MM.1S (cell line): ENCODE results near the gene DKKL1.

Experiments used
- DNase-seq: peaks from one replicate; pipeline ENCODE4 v3.0.0-alpha.2; 2015
- H2AFZ ChIP-seq: fragments of 300-600 bp; sonication (generic); 2 replicates; pipeline ENCODE4 v1.6.0; 2016; ENCODE audit warnings: antibody characterized with exemption, low read length
- H3F3A ChIP-seq: fragments of 300-600 bp; sonication (generic); 2 replicates; pipeline ENCODE4 v1.6.1; 2016; ENCODE audit warnings: mild to moderate bottlenecking, antibody characterized with exemption, low read length, moderate library complexity, mixed read lengths; ENCODE audit not compliant: insufficient read depth
- H3K27ac ChIP-seq: fragments of 300-600 bp; sonication (generic); 2 replicates; pipeline ENCODE4 v1.5.1; 2016; ENCODE audit warnings: mild to moderate bottlenecking, low read length
- H3K27me3 ChIP-seq: fragments of 300-600 bp; sonication (generic); replicated peaks from 2 replicates; pipeline ENCODE4 v1.6.0; 2016; ENCODE audit warnings: low read length; ENCODE audit not compliant: insufficient read depth
- H3K36me3 ChIP-seq: fragments of 300-600 bp; sonication (generic); replicated peaks from 2 replicates; pipeline ENCODE4 v1.6.1; 2016; ENCODE audit warnings: mild to moderate bottlenecking, low read length, mixed read lengths; ENCODE audit not compliant: insufficient read depth
- H3K4me1 ChIP-seq: fragments of 300-600 bp; sonication (generic); 2 replicates; pipeline ENCODE4 v1.6.1; 2016; ENCODE audit warnings: low read length, mixed read lengths
- H3K4me2 ChIP-seq: fragments of 300-600 bp; sonication (generic); 2 replicates; pipeline ENCODE4 v1.6.0; 2016; ENCODE audit warnings: low read depth, low read length
- H3K4me3 ChIP-seq: fragments of 300-600 bp; sonication (generic); 2 replicates; pipeline ENCODE4 v1.5.1; 2016; ENCODE audit warnings: low read length, mixed read lengths
- H3K79me2 ChIP-seq: fragments of 300-600 bp; sonication (generic); 2 replicates; pipeline ENCODE4 v1.6.1; 2016; ENCODE audit warnings: mixed run types, low read length, mixed read lengths
- H3K9ac ChIP-seq: fragments of 300-600 bp; sonication (generic); 2 replicates; pipeline ENCODE4 v1.6.1; 2016; ENCODE audit warnings: low read length, mixed read lengths
- H3K9me2 ChIP-seq: fragments of 300-600 bp; sonication (generic); replicated peaks from 2 replicates; pipeline ENCODE4 v1.6.1; 2016; ENCODE audit warnings: mild to moderate bottlenecking, low read length, mixed read lengths; ENCODE audit not compliant: insufficient read depth
- H3K9me3 ChIP-seq: fragments of 300-600 bp; sonication (generic); replicated peaks from 2 replicates; pipeline ENCODE4 v1.6.1; 2016; ENCODE audit warnings: mild to moderate bottlenecking, low read length, mixed read lengths; ENCODE audit not compliant: insufficient read depth
- H4K20me1 ChIP-seq: fragments of 300-600 bp; sonication (generic); 2 replicates; pipeline ENCODE4 v1.6.1; 2016; ENCODE audit warnings: mild to moderate bottlenecking, low read length, moderate library complexity, mixed read lengths; ENCODE audit not compliant: insufficient read depth
- CTCF ChIP-seq: fragments of 300-600 bp; sonication (generic); IDR thresholded peaks from 2 replicates; pipeline ENCODE4 v1.5.1; 2016; ENCODE audit warnings: antibody characterized with exemption, low read length, mixed read lengths
- EZH2 ChIP-seq: fragments of 300-600 bp; sonication (generic); optimal IDR thresholded peaks from 2 replicates; pipeline ENCODE3; 2017; ENCODE audit warnings: low read depth, mild to moderate bottlenecking, antibody characterized with exemption, low read length, mixed read lengths
- EZH2phosphoT487 ChIP-seq: fragments of 300-600 bp; sonication (generic); IDR thresholded peaks from 2 replicates; pipeline ENCODE4 v1.6.1; 2018; ENCODE audit warnings: antibody characterized with exemption, low read length

The DKKL1 gene

GRCh38 chr19:49340069-49340864, 23.4 kb upstream of the DKKL1 start:
- H3K79me2 ChIP-seq = no peaks in the 10 kb centered on the region
- TF ChIP-seq CTCF (no peak), EZH2phosphoT487 (no peak), EZH2 (no peak)
- no peak overlapping the region for H3K4me3 ChIP-seq
- no peaks in the 10 kb centered on the region for H3K4me1 ChIP-seq
- no peaks in the 10 kb centered on the region for H3K36me3 ChIP-seq
- no peaks in the 10 kb centered on the region for H3K9me2 ChIP-seq
- no peak overlapping the region for H3K27ac ChIP-seq
- H3K4me2 ChIP-seq = no peak overlapping the region
- H3K9ac ChIP-seq = no peak overlapping the region
- H3K27me3 ChIP-seq = no peaks in the 10 kb centered on the region; the same call in 1 of the 2 replicates
- H2AFZ ChIP-seq = no peak overlapping the region
- H4K20me1 ChIP-seq = no peaks in the 10 kb centered on the region
- no peak for DNase-seq
- no peaks in the 10 kb centered on the region for H3F3A ChIP-seq
- no peaks in the 10 kb centered on the region for H3K9me3 ChIP-seq

- no peak for DNase-seq
- Histone ChIP-seq H3K36me3 (no peaks in the 10 kb centered on the region), H3K27me3 (no peaks in the 10 kb centered on the region; the same call in 1 of the 2 replicates), H3K79me2 (no peaks in the 10 kb centered on the region), H2AFZ (no peak overlapping the region), H3K4me3 (no peak overlapping the region), H3K4me2 (no peak overlapping the region), H3K9me2 (no peaks in the 10 kb centered on the region), H3K4me1 (no peaks in the 10 kb centered on the region), H4K20me1 (no peaks in the 10 kb centered on the region), H3K9me3 (no peaks in the 10 kb centered on the region), H3K27ac (no peak overlapping the region), H3F3A (no peaks in the 10 kb centered on the region), H3K9ac (no peak overlapping the region)
- TF ChIP-seq CTCF (no peak), EZH2 (no peak), EZH2phosphoT487 (no peak)
Measured at GRCh38 chr19:49340865-49341718, 22.6 kb upstream of the DKKL1 start.

- no peaks in the 10 kb centered on the region for H4K20me1 ChIP-seq
- no peaks in the 10 kb centered on the region for H3K9me3 ChIP-seq
- no peak for TF ChIP-seq CTCF
- no peak overlapping the region for H3K27ac ChIP-seq
- H3K4me3 ChIP-seq = no peak overlapping the region
- H3K79me2 ChIP-seq = no peaks in the 10 kb centered on the region
- no peaks in the 10 kb centered on the region for H3K4me1 ChIP-seq
- no peak for DNase-seq
- H3K4me2 ChIP-seq = no peak overlapping the region
- no peaks in the 10 kb centered on the region for H3K36me3 ChIP-seq
- H3K27me3 ChIP-seq = no peaks in the 10 kb centered on the region; the same call in 1 of the 2 replicates
- H3K9ac ChIP-seq = no peak overlapping the region
- no peak overlapping the region for H2AFZ ChIP-seq
- no peaks in the 10 kb centered on the region for H3K9me2 ChIP-seq
- H3F3A ChIP-seq = no peaks in the 10 kb centered on the region
Measured at GRCh38 chr19:49342291-49342721, 21.4 kb upstream of the DKKL1 start.
